Measurements from ENCODE around the gene ITGA4.

Gene ITGA4

GRCh38 chr2:181499231-181499630 lies 42.0 kb downstream of the ITGA4 start:
- DNase-seq (ENCODE audit: low read depth in 1 of 2, low spot score in 1 of 2), result no peak

- DNase-seq (ENCODE audit: low read depth in 1 of 2, low spot score in 1 of 2), result no peak
Measured at GRCh38 chr2:181500201-181500600, 43.0 kb downstream of the ITGA4 start.

DNA sequence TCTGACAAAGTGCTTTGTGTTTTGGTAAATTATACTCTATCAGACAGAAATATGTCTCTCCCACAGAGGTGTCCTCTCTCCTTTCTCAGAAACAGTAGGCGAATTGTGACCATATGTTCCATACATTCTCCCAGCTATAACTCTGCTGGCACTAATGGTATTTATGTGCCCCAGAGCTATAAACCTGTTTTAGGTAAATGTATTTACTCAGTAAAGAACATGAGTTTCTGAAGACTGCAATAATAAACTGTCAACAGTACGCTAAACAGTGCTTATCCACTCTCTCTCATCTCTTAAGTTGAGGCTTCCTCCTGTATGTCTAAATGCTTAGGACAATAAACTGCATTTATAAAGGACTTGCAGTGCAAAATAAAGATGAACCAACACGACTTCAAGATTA lies 58.5 kb downstream of the ITGA4 start:
- DNase-seq (ENCODE audit: low read depth in 1 of 2, low spot score in 1 of 2), result no peak

- DNase-seq (ENCODE audit: low read depth in 1 of 2, low spot score in 1 of 2), result no peak
Measured at GRCh38 chr2:181516992-181517391, 59.8 kb downstream of the ITGA4 start.

DNA sequence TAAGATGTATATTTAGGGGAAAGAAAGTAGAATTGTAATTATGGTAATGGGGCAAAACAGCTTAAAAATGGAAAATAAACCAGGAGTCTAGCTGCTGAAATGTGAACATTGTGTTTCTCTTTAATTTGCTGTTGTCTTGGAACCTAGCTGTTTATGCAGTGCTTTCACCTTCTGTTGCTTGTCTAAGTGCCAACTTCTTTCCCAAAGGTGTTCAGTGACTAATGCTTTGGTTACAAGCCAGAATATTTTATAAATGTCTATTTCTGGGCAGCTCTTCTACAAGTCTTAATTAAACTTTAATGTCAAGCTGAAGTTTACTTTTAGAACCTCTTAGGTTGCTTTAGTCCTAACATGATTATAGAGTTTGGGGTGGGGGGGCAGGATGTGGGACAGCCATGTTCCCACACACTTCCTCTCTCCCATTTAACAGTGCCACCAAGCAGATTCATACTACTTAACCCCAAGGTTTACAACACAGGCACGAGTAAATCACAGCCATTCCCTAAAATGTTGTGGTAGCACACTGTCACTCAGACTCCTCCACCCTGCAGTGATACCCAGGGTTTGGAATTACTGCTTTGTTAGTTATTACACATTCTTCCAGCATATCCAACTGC lies 60.6 kb downstream of the ITGA4 start:
- no peak for DNase-seq (ENCODE audit: low read depth in 1 of 2, low spot score in 1 of 2)

- DNase-seq (ENCODE audit: low read depth in 1 of 2, low spot score in 1 of 2), result no peak
Measured at GRCh38 chr2:181520253-181520652, 63.1 kb downstream of the ITGA4 start.

DNA sequence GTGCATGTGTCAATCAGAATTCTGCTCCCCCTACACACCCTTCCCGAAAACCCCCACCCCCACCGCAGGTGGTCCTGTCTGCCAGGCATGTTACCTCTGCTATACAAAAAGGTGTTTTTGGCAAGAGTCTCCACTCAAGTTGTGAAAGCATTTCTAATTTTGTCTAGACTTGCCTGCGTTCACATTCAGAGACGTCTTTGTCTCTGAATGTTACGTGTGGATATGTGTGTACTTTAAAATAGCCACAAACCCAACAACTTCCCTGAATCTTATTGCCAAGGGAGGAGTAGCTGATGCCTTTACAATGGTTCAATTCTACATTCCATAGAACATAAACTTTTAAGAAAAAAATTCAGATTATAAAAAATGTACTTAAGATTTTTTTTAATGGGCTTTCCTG lies 66.6 kb downstream of the ITGA4 start:
- DNase-seq (ENCODE audit: low read depth in 1 of 2, low spot score in 1 of 2), result no peak

- DNase-seq (ENCODE audit: low read depth in 1 of 2, low spot score in 1 of 2), result no peak
Measured at GRCh38 chr2:181526014-181526413, 68.8 kb downstream of the ITGA4 start.

- no peak for DNase-seq (ENCODE audit: low read depth in 1 of 2, low spot score in 1 of 2)
Measured at GRCh38 chr2:181527058-181527457, 69.9 kb downstream of the ITGA4 start.

- no peak for DNase-seq (ENCODE audit: low read depth in 1 of 2, low spot score in 1 of 2)
Measured at GRCh38 chr2:181528441-181528840, 71.3 kb downstream of the ITGA4 start.

DNA sequence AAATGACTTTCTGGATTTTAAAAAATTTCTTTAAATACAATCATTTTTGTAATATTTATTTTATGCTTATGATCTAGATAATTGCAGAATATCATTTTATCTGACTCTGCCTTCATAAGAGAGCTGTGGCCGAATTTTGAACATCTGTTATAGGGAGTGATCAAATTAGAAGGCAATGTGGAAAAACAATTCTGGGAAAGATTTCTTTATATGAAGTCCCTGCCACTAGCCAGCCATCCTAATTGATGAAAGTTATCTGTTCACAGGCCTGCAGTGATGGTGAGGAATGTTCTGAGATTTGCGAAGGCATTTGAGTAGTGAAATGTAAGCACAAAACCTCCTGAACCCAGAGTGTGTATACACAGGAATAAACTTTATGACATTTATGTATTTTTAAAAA lies 79.5 kb downstream of the ITGA4 start:
- DNase-seq (ENCODE audit: low read depth in 1 of 2, low spot score in 1 of 2), result no peak

DNA sequence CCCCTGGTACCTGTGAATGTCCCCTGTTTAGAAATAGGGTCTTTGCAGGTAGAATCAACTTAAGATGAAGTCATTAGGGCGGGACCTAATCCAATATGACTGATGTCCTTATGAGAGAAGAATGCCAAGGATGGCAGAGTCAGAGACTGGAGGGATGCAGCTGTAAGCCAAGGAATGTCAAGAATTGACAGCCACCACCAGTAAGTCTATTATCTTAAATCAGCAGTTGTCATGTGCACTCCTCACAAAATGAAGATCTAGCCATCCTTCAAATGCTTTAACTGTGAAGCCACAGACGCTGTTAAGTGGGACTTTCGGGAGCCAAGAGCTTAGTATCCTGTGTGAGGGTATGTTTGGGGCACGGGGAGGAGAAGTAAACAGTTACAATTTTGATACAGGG lies 83.2 kb downstream of the ITGA4 start:
- no peak for DNase-seq (ENCODE audit: low read depth in 1 of 2, low spot score in 1 of 2)

DNA sequence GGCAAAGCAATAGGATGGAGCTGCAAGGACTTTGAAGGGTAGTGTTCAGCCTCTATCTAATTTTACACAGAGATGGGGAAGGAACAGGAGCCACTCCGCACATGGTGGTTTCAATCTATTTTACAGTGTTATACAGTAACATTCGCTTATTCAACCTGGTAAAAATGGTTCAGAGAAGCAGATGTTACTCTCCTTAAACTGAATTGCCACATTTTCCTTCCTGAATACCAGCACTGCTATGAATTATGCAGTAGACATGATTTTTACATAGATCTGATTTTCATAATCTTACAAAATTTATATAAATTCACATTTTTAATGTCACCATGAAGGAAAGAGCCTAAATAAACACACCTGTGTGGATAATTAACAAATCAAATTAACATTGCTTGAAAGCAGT lies 85.0 kb downstream of the ITGA4 start:
- DNase-seq (ENCODE audit: low read depth in 1 of 2, low spot score in 1 of 2), result no peak

- DNase-seq (ENCODE audit: low read depth in 1 of 2, low spot score in 1 of 2), result no peak
Measured at GRCh38 chr2:181546086-181546485, 88.9 kb downstream of the ITGA4 start.

DNA sequence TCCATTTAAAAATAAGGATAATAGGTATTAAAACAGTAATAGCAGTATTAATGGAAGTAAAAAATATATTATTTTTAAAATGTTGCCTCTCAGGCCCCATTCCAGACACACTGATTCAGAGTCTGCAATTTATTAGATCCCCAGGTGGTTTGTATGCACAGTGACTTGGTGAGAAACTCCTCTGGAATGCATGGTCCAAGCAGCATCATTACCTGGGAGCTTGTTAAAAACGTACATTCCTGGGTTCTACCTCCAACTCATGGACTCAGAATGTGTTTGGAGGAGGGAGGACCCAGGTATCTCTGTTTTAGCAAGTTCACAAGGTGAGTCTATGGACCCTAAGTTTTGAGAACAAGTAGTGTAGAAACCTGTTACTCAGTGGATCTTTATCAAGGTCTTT lies 95.6 kb downstream of the ITGA4 start:
- no peak for DNase-seq (ENCODE audit: low read depth in 1 of 2, low spot score in 1 of 2)

DNA sequence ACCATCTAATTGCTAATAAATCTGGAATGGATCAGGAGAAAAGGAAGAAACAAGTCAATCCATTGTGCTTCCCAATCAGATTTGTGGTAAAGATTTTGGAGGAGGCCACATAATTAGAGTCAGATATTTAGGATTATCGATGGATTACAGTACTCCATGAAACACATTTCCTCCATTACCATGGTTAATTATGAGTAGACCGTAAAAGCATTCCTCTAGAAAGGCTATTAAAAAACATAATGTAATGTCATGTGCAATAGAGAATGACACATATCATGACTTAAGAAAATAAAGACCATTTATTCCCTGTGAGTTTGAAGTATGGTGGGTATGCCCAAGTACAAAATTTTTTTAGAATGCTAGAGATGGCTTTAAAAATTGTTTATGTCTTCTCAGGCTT lies 96.1 kb downstream of the ITGA4 start:
- DNase-seq (ENCODE audit: low read depth in 1 of 2, low spot score in 1 of 2), result no peak

- no peak for DNase-seq (ENCODE audit: low read depth in 1 of 2, low spot score in 1 of 2)
Measured at GRCh38 chr2:181554061-181554830, 97.1 kb downstream of the ITGA4 start.

DNA sequence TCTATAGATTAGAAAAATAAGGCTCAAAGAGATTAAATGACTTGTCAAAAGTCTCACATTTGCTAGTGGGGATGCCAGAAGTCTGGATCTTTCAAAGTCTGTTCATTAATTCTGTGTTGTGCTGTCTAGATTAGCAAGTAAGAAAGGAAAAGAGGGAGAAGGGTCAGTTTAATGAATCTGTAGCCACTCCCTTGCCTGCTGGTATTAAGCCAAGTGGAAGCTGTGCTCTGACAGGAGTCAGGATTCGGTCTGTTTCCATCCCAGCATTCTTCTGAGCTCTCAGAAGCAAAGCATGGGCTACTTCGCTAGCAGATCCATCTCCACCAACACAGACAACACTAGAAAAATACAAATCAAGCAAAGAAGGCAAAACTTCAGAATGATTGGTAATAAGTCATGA lies 101.2 kb downstream of the ITGA4 start:
- DNase-seq (ENCODE audit: low read depth in 1 of 2, low spot score in 1 of 2), result no peak

DNA sequence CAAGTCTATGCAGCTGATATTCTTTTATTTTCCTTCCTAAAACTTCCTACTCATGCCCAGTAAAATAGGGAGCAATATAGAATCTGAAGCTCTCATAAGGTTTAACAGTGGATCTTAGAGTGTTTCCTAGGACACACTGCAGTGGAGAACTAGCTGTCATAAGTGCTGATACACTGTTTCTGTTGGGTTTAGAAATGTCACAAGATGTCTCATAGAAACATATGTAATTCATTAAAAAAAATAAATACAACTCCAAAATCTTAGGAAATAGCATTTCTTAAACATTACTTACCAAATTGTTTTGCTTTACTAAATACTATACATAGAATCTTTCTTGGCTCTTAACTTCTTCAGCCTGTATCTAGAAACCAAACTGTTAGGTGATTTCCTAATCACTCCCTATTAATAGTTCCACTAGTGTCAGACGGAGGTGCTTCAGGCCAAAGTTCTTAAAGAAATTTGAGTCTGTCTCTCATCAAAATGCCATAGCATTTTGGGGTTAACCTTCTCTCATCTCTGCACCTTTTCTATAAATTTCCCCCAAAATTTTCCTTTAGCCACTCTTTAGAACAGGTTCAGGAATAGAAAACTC lies 106.0 kb downstream of the ITGA4 start:
- no peak for DNase-seq (ENCODE audit: low read depth in 1 of 2, low spot score in 1 of 2)

DNA sequence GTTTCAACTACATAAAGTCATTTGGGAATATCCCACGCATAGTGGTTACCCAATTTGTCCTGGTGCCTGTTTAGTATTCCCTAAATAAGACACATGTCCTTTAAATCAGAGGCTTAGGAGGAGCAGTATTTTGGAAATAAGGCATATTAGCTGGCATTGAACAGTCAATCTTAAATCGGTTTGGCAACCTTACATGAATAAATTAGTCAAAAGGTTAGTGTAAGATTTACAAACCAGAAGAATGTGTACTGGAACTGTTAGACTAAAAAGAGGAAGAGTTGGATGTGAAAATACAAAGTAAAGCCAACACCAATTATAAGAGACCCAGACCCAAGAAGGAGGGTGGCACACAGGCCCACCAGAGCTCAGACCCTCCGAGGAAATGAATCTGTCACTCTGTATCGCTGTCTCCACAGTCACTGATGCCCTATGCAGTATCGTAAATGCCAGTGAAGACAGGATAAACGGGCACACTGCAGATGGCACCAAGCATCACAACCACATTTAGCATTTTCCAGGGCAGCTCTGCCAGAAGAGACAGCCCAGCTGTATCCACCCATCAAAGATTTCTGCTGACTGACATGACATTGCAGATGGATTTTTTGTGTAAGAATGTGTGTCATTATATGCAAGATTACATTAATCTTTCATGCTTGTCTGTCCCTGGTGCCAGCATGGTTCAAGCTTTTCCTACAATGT lies 109.3 kb downstream of the ITGA4 start:
- no peak for DNase-seq (ENCODE audit: low read depth in 1 of 2, low spot score in 1 of 2)

- DNase-seq (ENCODE audit: low read depth in 1 of 2, low spot score in 1 of 2), result no peak
Measured at GRCh38 chr2:181570059-181570458, 112.9 kb downstream of the ITGA4 start.

Measured in stimulated activated CD4-positive, alpha-beta T cell treated with anti-CD3 and anti-CD28 coated beads, Interleukin-15, amount 100 ng/mL, for 1 hour (primary cell).